OCI-LY1 (cell line): ENCODE results near the gene BACH2.

Experiments used
- CTCF ChIP-seq: fragments of 200-600 bp; sonication (generic), shearing (Covaris generic); IDR thresholded peaks from 2 replicates; pipeline ENCODE4 v1.5.1; 2017; ENCODE audit warnings: mild to moderate bottlenecking, antibody characterized with exemption, low read length, moderate library complexity, mixed read lengths
- EZH2 ChIP-seq: fragments of 200-600 bp; sonication (generic), shearing (Covaris generic); IDR thresholded peaks from 2 replicates; pipeline ENCODE4 v1.8.0; 2017; ENCODE audit warnings: borderline replicate concordance, mixed run types, mild to moderate bottlenecking, antibody characterized with exemption, low read length, moderate library complexity, mixed read lengths

- TF ChIP-seq CTCF, result no peak
- no peak for TF ChIP-seq EZH2
Measured at GRCh38 chr6:90158936-90159335, 137.7 kb downstream of the BACH2 start.
